ENCODE measurements around the gene OPN4.
"Not testable (repeated sequence)": the region's sequence is repeated elsewhere in the genome, so short reads cannot be mapped to it uniquely, and the experiment has no call there.

OPN4 gene, protein sequence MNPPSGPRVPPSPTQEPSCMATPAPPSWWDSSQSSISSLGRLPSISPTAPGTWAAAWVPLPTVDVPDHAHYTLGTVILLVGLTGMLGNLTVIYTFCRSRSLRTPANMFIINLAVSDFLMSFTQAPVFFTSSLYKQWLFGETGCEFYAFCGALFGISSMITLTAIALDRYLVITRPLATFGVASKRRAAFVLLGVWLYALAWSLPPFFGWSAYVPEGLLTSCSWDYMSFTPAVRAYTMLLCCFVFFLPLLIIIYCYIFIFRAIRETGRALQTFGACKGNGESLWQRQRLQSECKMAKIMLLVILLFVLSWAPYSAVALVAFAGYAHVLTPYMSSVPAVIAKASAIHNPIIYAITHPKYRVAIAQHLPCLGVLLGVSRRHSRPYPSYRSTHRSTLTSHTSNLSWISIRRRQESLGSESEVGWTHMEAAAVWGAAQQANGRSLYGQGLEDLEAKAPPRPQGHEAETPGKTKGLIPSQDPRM

DNA sequence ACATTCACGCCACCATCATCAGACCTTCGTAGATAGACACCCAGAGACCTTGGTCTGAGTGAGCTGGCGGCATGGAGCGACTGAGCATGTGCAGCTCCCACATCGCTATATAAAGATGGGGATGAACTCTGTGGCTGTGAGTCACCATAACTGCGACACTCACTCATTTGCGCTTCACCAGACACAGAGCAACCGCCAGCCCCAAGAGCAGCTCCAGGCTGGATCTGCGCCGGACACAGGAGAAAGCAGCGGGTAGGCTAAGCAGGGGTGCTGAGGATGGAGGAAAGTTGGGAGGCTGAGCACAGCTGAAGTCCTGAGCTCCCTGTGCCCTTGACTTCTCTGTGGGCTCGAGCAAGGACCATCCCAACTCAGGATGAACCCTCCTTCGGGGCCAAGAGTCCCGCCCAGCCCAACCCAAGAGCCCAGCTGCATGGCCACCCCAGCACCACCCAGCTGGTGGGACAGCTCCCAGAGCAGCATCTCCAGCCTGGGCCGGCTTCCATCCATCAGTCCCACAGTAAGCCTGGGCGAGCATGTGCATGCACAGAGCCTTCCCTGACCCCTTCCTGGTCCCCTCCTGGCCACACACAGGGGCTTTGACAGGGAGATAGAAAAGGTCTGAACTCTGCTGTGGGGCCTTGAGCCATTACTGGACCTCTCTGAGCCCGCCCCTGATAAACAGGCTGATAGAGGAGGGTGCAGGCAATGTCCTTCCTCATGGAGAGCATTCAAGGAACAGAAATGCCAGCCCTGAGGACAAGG, at the start of gene OPN4:
OPN4 (plus strand) TSS at position 137 of the 762 bp plus-strand sequence; CDS start at position 374, 237 bp downstream.
- DNase-seq (ENCODE audit: low read depth in 2 of 2) = no peak

DNA sequence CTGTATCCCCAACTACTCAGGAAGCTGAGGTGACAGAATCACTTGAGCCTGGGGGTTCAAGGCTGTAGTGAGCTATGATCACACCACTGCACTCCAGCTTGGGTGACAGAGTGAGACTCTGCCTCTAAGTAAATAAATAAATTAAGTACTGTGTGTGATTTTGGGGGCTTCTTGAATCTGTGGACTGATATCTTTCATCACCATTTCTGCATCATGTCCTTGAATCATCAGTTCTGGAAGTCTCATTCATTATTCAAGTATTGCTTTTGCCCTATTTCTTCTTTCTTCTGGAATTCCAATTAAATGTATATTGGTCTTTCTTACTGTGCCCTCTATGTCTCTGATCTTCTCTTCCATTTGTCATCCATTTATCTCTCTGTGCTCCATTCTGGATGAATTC, 46.7 kb upstream of the OPN4 start:
- no peak for DNase-seq (ENCODE audit: low read depth in 2 of 2)

GRCh38 chr10:86609920-86610319, 44.4 kb upstream of the OPN4 start:
- no peak for DNase-seq (ENCODE audit: low read depth in 2 of 2)

GRCh38 chr10:86611386-86611785, 43.0 kb upstream of the OPN4 start:
- DNase-seq (ENCODE audit: low read depth in 2 of 2) = no peak

DNA sequence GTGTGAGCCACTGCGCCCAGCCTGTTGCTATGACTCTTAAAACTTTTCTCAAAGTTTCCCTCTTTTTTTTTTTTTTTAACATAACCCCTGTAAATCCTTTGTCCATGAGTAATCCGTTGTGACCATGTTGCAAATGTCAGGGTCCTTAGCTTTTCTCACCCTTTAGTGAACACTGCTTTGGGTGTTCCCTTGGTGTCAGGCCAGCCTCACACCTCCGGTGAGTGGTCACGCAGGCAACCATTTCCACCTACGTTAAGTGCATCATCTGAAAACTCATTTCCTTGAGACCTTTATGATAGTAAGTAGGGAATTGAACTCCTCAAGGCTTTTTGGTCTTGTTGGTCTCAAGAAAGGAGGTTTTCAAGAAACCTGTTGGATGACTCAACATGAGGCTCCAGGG, 41.3 kb upstream of the OPN4 start:
- no peak for DNase-seq (ENCODE audit: low read depth in 2 of 2)

GRCh38 chr10:86613905-86614304, 40.4 kb upstream of the OPN4 start:
- DNase-seq (ENCODE audit: low read depth in 2 of 2) = no peak

- no peak for DNase-seq (ENCODE audit: low read depth in 2 of 2)
These were observed 39.5 kb upstream of the OPN4 start for GRCh38 chr10:86614853-86615252.

DNA sequence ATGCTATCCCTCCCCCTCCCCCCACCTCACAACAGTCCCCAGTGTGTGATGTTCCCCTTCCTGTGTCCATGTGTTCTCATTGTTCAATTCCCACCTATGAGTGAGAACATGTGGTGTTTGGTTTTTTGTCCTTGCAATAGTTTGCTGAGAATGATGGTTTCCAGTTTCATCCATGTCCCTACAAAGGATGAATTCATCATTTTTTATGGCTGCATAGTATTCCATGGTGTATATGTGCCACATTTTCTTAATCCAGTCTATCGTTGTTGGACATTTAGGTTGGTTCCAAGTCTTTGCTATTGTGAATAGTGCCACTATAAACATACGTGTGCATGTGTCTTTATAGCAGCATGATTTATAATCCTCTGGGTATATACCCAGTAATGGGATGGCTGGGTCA, 37.1 kb upstream of the OPN4 start:
- DNase-seq (ENCODE audit: low read depth in 2 of 2) = not testable (repeated sequence)

- no peak for DNase-seq (ENCODE audit: low read depth in 2 of 2)
These were observed 26.0 kb upstream of the OPN4 start for GRCh38 chr10:86628311-86628710.

- DNase-seq (ENCODE audit: low read depth in 2 of 2) = no peak
These were observed 24.3 kb upstream of the OPN4 start for GRCh38 chr10:86630079-86630478.

DNA sequence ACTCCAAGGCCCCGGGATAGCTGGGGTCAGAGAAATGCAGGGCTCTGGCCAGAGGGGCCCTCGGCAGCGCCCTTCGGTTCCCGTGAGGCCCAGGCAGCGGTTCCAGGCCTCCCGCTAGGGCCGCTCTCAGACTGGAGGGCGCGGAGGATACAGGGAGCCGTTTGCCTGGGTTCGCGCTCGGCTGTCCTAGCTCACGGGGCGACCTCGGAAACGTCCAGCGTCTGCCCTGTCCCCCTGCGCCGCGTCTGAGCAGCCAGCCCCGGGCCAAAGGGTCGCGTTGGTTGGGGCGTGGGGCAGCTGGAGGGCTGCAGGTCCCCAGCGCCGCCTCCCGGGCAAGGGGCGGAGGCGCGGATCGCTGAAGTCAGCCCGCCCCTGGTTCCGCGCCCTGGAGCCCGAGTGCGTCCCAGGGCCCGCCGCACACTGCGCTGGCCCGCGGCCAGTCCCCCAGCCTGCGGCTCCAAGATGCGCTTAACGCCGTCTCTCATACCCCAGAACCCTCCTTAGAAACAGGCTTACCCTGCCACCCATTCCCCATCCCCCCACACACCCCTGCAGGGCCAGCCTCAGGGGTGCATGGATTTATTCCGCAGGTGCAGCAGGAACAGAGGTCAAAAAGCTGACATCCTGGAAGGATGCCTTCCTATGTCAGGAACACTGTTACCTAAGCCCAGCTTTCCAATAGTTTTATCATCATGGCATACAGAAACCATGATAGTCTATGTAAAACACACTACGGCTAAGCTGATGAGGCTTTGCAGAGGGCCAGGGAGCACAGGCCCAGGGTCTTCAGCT, 22.1 kb upstream of the OPN4 start:
- DNase-seq (ENCODE audit: low read depth in 2 of 2) = no peak

DNA sequence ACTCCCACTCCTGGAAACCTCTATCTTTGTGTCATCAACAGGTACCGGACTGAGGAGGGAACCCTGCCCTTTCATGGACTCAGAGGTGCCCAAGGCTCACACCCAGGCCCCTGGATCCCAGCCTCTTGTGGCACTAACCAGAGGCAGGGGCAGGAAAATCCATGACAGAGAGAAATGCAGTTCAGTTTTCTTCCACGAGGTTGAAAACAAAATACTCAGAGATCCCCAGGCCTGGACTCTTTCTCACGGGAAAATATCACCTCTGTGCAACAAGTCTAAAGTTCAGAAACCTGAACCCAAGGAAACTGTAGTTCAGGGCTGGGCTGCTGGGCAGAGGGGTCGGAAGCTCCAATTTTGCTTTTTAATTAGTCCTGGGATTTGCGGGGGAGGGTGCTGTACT, 21.4 kb upstream of the OPN4 start:
- no peak for DNase-seq (ENCODE audit: low read depth in 2 of 2)

DNA sequence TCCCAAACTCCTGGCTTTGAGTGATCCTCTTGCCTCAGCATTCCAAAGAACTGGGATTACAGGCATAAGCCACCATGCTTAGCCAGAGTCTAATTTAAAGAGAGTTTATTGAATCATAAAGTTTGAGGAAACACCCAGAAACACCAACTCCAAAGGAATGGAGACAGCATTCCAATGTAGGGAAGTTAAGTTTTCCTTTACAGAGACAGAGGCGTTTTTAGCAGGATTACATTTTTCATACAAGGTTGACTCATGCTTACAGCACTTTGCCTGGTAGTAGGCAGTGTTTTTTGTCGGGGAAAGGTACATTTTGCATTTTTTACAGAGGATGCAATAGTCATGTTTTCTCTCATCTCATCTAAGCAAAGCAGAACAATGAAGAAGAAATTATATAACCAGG, 18.9 kb upstream of the OPN4 start:
- no peak for DNase-seq (ENCODE audit: low read depth in 2 of 2)

GRCh38 chr10:86636311-86636710, 18.0 kb upstream of the OPN4 start:
- DNase-seq (ENCODE audit: low read depth in 2 of 2) = no peak

GRCh38 chr10:86642021-86642420, 12.3 kb upstream of the OPN4 start:
- no peak for DNase-seq (ENCODE audit: low read depth in 2 of 2)

GRCh38 chr10:86642499-86642898, 11.8 kb upstream of the OPN4 start:
- no peak for DNase-seq (ENCODE audit: low read depth in 2 of 2)

DNA sequence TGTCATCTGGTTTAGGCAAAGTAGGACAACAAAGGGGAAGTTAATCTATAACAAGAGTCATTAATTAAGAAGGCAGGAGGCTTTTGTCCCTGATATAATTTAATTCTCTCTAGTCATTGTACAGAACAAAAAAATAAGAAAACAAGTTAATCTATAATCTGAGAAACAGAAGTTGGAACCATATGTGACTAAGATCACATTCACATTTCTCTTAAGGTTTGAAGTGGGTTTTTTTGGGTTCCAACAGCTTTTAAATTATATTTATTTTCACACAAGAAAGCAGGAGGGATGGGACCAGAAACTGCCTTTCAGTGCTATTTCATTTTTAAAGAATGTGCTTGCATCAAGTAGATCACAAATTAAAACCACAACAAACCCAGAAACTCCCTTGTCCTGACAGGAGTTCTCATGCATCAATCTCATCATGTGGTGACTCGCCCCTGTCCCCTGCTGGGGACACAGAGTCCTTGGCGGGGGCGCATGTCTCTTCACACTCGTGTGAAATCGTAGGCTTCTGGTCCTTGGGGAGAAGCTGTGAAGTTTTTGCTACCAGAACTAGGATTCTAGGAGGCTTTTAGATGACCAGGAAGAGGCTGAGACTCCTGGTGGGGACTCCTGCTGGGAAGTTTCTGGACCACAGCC, 10.1 kb upstream of the OPN4 start:
- DNase-seq (ENCODE audit: low read depth in 2 of 2) = no peak

DNA sequence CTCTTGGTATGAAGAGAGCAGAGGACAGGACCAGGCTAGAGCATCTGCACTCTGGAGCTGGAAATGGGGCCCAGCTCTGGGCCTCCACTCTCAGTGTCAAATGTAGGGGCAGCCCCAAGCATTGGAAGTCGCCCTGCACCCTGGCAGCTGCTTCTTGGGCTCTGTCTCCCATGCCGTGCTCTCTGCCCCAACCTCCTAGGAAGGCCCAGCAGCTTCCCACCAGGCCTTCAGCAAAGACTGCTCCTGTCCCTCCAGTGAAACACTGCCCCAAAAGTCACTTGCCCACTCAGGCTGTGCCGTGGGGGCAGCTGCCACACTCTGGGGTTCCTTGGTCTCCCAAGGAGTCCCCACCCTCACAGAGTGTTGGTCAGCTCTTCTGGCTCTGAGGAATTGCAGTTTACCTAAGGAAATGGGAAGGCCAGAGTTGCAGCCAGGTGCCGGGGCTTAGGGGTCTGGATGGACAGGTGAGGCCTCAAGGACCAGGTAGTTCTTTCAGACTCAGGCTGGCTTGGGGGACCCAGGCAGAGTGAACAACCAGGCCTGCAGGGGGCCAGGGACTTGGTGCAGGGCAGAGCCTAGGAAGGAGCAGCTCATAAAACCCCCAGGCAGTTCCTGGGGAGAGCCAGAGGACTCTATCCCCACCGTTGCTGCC, 9.4 kb upstream of the OPN4 start:
- no peak for DNase-seq (ENCODE audit: low read depth in 2 of 2)

DNA sequence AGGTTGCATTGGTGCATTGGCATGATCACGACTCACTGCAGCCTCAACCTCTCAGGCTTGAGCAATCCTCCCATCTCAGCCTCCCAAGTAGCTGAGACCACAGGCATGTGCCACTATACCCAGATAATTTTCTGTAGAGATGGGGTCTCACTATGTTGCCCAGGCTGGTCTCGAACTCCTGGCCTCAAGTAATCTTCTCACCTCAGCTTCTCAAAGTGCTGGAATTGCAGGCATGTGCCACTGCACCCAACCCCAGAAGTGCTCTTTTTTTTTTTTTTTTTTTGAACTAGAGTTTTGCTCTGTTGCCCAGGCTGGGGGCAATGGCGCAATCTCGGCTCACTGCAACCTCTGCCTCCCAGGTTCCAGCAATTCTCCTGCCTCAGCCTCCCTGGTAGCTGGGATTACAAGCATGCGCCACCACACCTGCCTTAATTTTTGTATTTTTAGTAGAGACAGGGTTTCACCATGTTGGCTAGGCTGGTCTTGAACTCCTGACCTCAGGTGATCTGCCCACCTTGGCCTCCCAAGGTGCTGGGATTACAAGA, 8.7 kb upstream of the OPN4 start:
- not testable (repeated sequence) for DNase-seq (ENCODE audit: low read depth in 2 of 2)

DNA sequence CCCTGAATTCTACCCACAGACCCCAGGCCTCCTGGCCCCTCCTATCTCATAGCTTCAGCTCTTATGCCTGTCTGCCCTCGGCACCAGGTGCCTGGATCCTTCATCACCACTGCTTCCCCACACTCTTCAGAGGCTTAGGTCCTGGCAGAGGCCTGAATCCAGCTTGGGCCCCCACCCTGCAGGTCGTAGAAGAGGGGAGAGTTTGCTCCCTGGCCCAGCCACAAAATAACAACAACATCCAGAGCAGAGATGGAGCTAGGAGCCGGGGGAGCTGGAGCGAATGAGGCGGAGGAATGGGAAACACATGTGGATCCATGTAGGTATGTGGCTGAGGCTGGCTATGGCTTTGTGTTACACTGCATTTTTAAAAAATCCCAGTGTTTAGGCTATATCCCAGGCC, 7.8 kb upstream of the OPN4 start:
- DNase-seq (ENCODE audit: low read depth in 2 of 2) = no peak

DNA sequence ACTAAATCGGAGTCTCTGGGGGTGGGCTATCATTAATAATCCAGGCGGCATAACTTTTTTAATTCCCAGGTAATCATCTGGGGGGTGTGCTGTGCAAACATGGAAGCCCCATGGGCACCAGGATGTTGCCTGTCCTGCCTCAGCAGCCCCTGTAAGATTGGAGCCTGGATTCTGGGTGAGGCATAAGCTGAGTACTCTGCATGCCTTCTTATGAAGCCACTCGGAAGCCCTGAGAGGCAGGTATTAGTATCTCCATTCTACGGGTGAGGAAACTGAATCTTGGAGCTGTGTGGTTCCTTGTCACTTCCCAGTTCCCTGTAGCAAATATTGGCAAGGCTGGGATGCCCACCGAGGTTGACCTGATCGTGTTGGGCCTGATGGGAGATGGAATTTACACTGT, 7.4 kb upstream of the OPN4 start:
- DNase-seq (ENCODE audit: low read depth in 2 of 2) = no peak

Measured in stimulated activated CD4-positive, alpha-beta T cell treated with anti-CD3 and anti-CD28 coated beads, Interleukin-1b, Interleukin-23, amount 100 ng/mL, for 1 hour (primary cell).